Tibial nerve (tissue), 4 donors: Measurements from ENCODE around the gene OR51E2. TPM values are rescaled to one million over a fixed set of nuclear protein-coding genes. Genes with fewer than 3 reads are reported as not detected.
A peak's percentile ranks its signal among the peaks of the same experiment; 100 is the strongest.

Experiments
- DNase-seq, 2 donors: peaks; one replicate each; pipeline ENCODE4 v3.0.0-alpha.2; 2019; ENCODE audit warnings: low spot score in 2 of 2
- H3K27ac ChIP-seq, 4 donors: fragments of 200-600 bp; sonication (generic) in 3 of 4; one replicate each; pipeline ENCODE4 v1.5.1; 2017 to 2019; ENCODE audit warnings: mild to moderate bottlenecking in 1 of 4
- H3K27me3 ChIP-seq, 2 donors: fragments of 200-600 bp; sonication (generic) in 1 of 2; one replicate each; pipeline versions ENCODE4 v1.5.1 to v1.6.0; 2017 to 2019
- H3K36me3 ChIP-seq, 3 donors: fragments of 200-600 bp; sonication (generic); one replicate each; pipeline ENCODE4 v1.5.1; 2018 to 2019
- H3K4me1 ChIP-seq, 4 donors: fragments of 200-600 bp; sonication (generic) in 3 of 4; one replicate each; pipeline ENCODE4 v1.5.1; 2017 to 2019
- H3K4me3 ChIP-seq, 4 donors: fragments of 200-600 bp; sonication (generic) in 3 of 4; one replicate each; pipeline ENCODE4 v1.5.1; 2017 to 2019; ENCODE audit warnings: mild to moderate bottlenecking in 1 of 4, moderate library complexity in 1 of 4
- H3K9me3 ChIP-seq, 4 donors: fragments of 200-600 bp; sonication (generic) in 3 of 4; one replicate each; pipeline ENCODE4 v1.5.1; 2017 to 2019
- CTCF ChIP-seq, 5 experiments: fragments of 200-600 bp in 3 of 5; fragments of 450-650 bp in 2 of 5; sonication (generic) in 3 of 5; IDR thresholded peaks; one replicate each; pipeline ENCODE4 v1.5.1; 2016 to 2019; ENCODE audit warnings: antibody characterized with exemption in 5 of 5, mild to moderate bottlenecking in 3 of 5, moderate library complexity in 2 of 5
- EP300 ChIP-seq, 2 donors: sonication (generic); formaldehyde crosslinking; IDR thresholded peaks; one replicate each; pipeline ENCODE4 v1.6.1; 2017; ENCODE audit warnings: antibody characterized with exemption in 2 of 2, mild to moderate bottlenecking in 1 of 2
- POLR2A ChIP-seq, 2 donors: fragments of 450-650 bp; IDR thresholded peaks; one replicate each; pipeline ENCODE4 v1.6.1; 2017; ENCODE audit warnings: antibody characterized with exemption in 2 of 2, mild to moderate bottlenecking in 2 of 2, moderate library complexity in 2 of 2
- WGBS, 2 donors: methylation state at CpG; one replicate each; pipeline ENCODE4 v1.1.5; 2018; 5-methylcytosine and 5-hydroxymethylcytosine counted together
- total RNA-seq, 4 donors: library from RNA; depleted of rRNA; stranded (reverse); fragments of >200 nt; gene quantifications; one replicate each; pipeline ENCODE4 v1.1.0, GENCODE V29; 2016

OR51E2 gene
- total RNA-seq, 4 donors from 2014 or later, result 0.20 to 0.42 TPM; not detected in 2

DNA sequence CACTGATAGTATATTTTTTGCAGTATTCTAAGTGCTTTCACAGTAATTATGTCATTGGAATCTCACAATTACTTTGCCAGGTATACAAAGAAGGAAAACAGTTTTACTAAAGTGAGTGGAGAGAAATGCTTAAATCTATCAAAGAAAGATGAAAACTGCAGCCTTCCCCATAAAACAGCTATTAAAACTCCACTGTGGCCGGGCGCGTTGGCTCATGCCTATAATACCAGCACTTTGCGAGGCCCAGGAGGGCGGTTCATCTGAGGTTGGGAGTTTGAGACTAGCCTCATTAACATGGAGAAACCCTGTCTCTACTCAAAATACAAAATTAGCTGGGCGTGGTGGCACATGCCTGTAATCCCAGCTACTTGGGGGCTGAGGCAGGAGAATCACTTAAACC lies 34.8 kb downstream of the OR51E2 start:
- TF ChIP-seq CTCF (IDR thresholded peaks at IDR 0.05), result no peak
- no peak for TF ChIP-seq POLR2A (IDR thresholded peaks at IDR 0.05)
- no peak for TF ChIP-seq EP300 (IDR thresholded peaks at IDR 0.05)
- WGBS, 2 donors, result 71 to 78% methylated on average over 6 of the region's 6 CpGs
- DNase-seq, result no peak
- Histone ChIP-seq H3K27me3 (no peaks in the 10 kb centered on the region), H3K4me1 (no peaks in the 10 kb centered on the region), H3K27ac (no peak overlapping the region), H3K4me3 (no peak overlapping the region), H3K36me3 (no peaks in the 10 kb centered on the region), H3K9me3 (no peaks in the 10 kb centered on the region)

GRCh38 chr11:4658629-4659445 lies 38.8 kb downstream of the OR51E2 start:
- no peak for DNase-seq
- no peaks in the 10 kb centered on the region for H3K36me3 ChIP-seq
- TF ChIP-seq CTCF (IDR thresholded peaks at IDR 0.05) (no peak), EP300 (IDR thresholded peaks at IDR 0.05) (no peak), POLR2A (IDR thresholded peaks at IDR 0.05) (no peak)
- H3K4me1 ChIP-seq, result no peaks in the 10 kb centered on the region
- H3K27me3 ChIP-seq, result no peaks in the 10 kb centered on the region
- H3K27ac ChIP-seq, result no peak overlapping the region
- 68 to 80% methylated on average over 5 of the region's 5 CpGs for WGBS, 2 donors
- H3K4me3 ChIP-seq, result no peak overlapping the region
- no peaks in the 10 kb centered on the region for H3K9me3 ChIP-seq

DNA sequence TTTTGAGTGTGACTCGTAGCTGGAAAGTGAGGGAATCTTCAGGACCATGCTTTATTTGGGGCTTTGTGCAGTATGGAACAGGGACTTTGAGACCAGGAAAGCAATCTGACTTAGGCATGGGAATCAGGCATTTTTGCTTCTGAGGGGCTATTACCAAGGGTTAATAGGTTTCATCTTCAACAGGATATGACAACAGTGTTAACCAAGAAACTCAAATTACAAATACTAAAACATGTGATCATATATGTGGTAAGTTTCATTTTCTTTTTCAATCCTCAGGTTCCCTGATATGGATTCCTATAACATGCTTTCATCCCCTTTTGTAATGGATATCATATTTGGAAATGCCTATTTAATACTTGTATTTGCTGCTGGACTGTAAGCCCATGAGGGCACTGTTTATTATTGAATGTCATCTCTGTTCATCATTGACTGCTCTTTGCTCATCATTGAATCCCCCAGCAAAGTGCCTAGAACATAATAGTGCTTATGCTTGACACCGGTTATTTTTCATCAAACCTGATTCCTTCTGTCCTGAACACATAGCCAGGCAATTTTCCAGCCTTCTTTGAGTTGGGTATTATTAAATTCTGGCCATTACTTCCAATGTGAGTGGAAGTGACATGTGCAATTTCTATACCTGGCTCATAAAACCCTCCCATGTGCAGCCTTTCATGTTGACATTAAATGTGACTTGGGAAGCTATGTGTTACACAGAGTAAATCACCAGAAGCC lies 42.9 kb downstream of the OR51E2 start:
- Histone ChIP-seq H3K27me3 (no peaks in the 10 kb centered on the region), H3K36me3 (no peaks in the 10 kb centered on the region), H3K4me3 (no peak overlapping the region), H3K27ac (no peak overlapping the region), H3K4me1 (no peaks in the 10 kb centered on the region), H3K9me3 (no peaks in the 10 kb centered on the region)
- TF ChIP-seq CTCF (IDR thresholded peaks at IDR 0.05), result no peak
- WGBS, 2 donors, result 78 to 83% methylated on average over 2 of the region's 2 CpGs
- no peak for DNase-seq

GRCh38 chr11:4647766-4648165 lies 49.9 kb downstream of the OR51E2 start:
- Histone ChIP-seq H3K27ac (peak overlapping the region in 1 of 4 donors; percentile 28), H3K4me1 (peaks cover 0 to 6% (median 0%) of the 10 kb centered on the region in 4 donors), H3K36me3 (no peaks in the 10 kb centered on the region), H3K27me3 (no peaks in the 10 kb centered on the region), H3K4me3 (no peak overlapping the region), H3K9me3 (no peaks in the 10 kb centered on the region)
- TF ChIP-seq CTCF (IDR thresholded peaks at IDR 0.05) (no peak), POLR2A (IDR thresholded peaks at IDR 0.05) (no peak), EP300 (IDR thresholded peaks at IDR 0.05) (no peak)
- DNase-seq, result peak in 1 of 2 donors; percentile 42
- WGBS, 2 donors, result 42 to 60% methylated on average over 4 of the region's 4 CpGs

DNA sequence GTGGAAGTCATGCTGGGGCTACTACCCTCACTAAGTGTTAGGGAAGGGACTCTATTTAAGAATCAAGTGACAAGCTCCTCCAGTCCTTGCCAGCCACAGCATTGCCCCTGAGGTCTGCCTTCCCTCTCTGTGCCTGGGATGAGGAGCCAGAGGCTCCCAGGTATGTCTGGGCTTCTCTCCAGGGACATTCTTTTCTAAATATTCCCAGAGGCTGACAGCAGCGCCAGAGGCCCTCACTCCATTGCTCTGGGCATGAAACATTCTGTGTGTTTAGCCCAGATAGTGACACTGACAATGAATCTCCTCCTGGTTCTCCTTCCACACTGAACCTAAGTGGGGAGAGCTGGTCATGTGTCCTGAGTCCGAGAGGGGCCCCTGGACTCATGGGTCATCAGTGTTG lies 51.7 kb downstream of the OR51E2 start:
- no peak for DNase-seq
- no peak overlapping the region for H3K27ac ChIP-seq
- 85 to 86% methylated on average over 2 of the region's 2 CpGs for WGBS, 2 donors
- no peak overlapping the region for H3K4me3 ChIP-seq
- H3K4me1 ChIP-seq, result peaks cover 0 to 6% (median 0%) of the 10 kb centered on the region in 4 donors
- H3K9me3 ChIP-seq, result no peaks in the 10 kb centered on the region
- no peaks in the 10 kb centered on the region for H3K36me3 ChIP-seq
- H3K27me3 ChIP-seq, result no peaks in the 10 kb centered on the region
- TF ChIP-seq EP300 (IDR thresholded peaks at IDR 0.05) (no peak), POLR2A (IDR thresholded peaks at IDR 0.05) (no peak), CTCF (IDR thresholded peaks at IDR 0.05) (no peak)
